Cerebellar cortex (tissue), 1 donor: ENCODE data around the gene CREB5.

ENCODE experiments used
- DNase-seq: peaks from one replicate; pipeline ENCODE4 v3.0.0-alpha.2; 2015; ENCODE audit warnings: low spot score

The CREB5 gene

DNA sequence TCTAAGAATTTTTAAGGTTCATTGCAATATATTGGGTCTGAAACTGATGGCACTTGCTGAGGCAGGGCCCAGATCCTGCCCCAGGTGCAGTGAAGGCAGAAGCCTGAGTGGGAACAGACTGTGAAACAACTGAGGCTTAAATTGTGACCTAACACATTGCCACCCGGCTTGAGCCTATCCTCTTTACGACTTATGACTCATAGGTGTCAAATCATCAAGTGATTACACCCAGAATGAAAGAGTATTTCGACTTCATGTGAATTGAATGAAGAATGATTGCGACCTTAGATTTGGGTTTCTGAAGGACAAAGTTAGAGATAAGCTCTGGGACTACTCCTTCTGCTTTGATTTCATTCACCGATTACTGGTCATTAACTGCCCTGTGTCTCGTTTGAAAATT, 200.9 kb downstream of the CREB5 start:
- DNase-seq = no peak

DNA sequence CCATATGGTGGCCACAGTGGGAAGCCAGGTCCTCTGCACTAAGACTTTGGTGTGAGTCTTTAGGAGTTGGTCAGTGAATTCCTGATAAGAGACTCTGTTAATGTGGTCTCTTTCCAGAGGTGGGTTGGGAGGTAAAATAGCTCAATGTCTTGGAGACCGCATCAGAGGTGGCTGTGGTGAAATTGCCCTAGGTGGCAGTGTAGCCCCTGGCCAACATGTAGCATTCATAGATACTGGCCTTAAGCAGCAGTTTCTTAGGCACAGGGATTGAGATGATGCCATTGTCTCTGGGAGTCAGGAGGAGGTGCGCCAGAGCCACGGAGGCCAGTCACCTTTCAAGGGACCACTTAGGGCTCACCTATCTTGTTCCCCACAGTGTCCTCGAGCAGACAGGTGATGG, 202.8 kb downstream of the CREB5 start:
- no peak for DNase-seq

DNA sequence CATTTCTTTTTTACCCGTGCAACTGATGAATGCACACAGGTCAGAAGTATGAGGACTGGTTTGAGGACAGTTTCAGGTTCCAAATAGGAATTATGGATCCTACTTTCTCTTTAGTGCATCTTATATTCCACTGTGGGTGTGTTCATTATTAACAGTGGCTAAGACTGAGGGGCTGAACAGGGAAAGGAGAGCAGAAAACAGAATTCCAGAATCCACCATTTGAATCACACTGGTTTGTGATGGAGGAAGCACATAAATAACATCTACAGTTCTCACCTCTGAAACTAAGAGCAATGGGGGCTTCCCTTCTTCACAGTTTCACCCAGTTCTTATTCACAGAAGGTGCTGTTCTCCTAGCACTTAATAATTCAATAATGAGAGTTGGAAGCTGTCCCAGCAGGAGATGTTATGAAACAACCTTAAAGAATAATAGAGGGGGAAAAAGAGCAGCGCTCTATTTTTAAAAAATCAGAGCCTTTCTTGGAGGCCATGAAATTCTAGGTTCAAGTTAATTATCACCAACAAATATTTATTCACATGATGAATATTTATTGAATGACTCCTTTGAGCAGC, 205.1 kb downstream of the CREB5 start:
- DNase-seq = no peak

DNA sequence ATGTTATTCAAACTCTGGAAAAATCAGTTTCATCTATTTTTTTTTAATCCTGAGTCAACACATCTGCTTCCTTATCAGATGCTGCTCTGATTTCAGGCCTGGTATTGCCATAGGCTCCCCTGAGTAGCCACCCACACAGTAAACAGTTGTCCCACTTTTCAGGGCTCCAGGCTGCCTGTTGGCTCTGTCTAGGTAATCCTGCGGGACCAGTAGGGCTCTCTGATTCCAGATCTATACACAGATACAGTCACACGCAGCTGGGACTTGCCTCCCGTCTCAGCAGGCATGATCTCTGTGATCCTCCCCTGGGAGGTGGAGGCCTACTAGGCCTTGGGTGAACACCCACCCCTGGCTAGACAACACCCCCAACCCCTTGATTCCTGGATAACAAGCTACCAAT, 206.1 kb downstream of the CREB5 start:
- DNase-seq = no peak

DNA sequence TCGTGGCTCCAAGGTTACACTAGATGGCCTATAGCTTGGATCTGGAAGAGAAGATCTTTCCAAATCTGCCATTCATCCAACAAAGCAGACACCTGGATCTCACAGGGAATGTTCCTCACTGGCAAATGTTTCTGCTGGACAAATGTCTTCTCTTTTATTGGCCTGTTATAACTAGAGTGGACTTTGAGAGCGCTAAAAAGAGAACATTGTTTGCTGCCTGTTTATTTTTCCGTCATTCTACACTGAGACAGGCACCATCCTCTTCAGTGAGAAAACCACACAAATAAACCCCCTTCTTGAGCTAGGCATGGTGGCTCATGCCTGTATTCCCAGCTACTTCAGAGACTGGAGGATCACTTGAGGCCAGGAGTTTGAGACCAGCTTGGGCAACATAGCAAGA, 206.9 kb downstream of the CREB5 start:
- no peak for DNase-seq

DNA sequence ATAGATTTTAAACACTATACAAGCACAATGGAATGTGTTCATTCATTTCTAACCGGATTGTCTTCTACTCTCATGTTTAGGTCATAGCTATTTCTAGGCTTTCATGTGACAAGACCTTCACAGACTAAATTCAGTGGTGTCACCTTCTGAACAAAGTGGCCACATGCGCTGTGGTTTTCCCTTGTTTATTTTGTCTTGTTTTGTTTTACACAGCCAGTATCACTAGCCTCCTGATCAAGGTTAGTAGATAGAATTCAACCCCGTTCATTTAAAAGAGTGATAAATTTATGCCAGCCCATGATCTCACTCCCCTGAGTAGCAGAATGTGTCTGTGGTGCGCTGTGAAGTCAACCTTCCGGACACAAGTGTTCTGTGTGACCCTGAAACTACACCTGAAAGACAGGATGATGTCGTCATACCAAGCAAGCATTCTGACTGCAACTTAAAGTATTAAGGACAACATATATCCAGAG, 209.1 kb downstream of the CREB5 start:
- no peak for DNase-seq

DNA sequence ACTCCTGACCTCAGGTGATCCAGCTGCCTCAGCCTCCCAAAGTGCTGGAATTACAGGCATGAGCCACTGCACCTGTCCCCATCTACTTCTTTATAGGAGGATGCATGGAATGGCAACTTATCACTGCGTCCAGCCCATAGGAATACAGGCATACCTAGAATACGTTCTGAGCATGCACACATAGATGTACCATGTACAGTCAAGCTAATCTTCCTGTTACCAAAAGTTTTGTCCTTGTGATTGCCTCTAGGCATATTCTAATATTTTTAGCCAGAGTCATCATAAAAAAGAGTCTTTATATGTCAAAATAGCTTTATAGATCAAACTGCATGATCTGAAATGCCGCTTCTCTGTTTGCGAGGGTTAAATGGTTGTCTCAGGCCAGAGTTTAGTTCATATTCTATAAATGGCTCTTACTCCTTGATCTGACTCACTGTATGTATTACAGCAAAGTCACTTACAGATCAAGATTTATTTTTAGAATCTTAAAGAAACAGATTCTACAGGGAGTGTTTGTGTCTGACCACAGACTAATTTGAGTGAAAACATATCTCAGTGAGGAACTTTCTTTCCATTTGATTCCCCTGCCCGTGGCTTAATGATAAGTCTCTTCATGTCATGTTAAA, 210.9 kb downstream of the CREB5 start:
- no peak for DNase-seq

DNA sequence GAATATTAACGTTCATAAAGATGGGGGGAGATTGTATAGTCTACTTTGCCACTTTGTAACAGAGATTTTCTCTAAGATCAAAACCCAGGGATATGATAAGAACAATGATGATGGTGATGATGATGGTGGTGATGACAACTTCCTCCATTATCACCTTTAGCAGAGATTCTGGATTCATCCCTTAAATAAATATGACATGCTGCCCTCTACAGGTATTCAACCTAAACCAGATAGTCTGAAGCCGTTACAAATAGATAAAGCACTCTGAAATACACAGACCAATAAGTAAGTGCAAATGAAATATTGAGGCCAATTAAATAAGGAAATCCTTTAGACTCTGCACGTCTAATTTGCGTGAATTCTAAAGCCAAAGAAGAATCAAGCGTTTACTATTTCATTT, 211.5 kb downstream of the CREB5 start:
- peak; percentile 40 for DNase-seq

DNA sequence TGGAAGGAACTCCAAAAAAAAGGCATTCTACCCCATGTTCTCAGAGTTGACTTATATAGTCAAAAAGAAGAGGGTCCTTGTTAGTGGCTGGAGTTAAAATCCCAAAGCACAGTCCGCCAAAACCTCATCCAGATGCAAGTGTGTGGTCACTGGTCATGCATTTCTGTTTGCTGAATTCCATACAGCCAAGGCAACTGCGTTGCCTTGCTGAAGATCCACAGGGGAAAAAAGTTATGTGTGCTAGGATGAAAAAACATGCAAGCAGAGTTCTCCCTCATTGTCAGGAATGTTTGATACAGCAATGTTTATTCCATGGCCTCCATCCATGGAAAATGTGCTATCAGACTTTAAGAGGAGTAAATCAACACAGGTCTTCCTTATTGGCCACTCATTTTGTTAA, 213.1 kb downstream of the CREB5 start:
- no peak for DNase-seq

DNA sequence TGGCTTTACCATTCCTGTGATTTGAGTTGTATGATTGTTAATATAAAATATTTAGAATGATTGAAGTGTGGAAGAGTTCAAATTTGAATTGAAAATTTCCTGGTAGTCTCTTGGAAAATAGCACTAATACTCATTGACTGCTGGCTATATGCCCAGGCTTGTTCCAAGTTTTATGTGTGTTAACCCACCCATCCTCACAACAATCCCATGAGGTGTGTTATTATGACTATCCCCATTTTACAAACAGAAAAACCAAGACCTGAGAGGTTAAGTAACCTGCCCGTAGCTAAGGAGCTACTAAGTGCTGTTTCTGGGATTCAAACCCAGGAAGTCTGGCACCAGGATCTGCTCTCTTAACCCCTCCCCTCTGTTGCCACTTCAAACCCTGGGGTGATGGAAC, 213.9 kb downstream of the CREB5 start:
- no peak for DNase-seq

DNA sequence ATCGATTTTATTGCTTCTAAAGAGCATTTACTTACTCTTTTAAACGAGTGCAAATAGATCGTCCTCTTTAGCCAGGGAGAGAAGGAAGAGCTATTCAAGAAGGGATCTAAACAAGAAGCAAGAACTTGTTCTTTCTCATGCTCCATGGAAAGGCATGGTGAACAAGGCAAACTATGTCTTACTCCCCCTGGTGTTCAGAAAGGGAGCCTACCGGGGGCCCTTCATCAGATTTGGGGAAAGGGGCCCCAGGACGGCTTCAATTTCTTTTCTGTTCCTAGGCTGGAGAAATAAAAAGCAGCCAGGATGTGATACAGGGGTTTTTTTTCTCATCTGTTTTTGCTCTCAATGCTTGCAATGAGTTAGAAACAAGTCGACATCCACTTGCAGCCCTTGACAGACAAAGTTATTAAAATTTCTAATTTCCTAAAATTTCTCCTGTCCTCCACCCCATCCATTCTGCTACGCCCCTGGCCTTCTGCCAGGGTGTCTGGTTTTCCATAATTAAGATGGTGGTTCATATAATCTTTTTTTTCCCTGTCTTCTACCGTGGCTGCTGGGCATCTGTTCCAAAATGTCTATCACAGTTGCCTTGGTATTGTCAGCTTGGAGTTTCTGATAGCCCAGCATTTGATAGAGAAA, 214.4 kb downstream of the CREB5 start:
- no peak for DNase-seq

DNA sequence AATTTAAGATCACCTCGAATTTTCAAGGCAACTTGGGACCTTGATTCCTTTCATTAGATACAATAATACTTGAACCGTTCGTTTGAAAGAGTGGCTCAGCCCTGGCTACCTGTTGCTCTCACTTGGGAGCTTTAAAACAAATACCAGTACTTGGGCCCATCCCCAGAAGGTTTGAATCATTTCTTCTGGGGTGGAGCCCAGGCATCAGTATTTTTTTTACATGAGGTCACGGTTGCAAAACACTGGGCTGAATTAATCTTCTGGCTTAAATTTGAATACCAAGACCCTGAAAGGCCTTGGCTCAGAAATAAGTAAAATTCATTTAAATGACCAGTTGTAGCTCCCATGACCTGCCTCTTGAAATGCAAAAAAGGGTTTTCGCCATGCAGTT, 214.9 kb downstream of the CREB5 start:
- no peak for DNase-seq

DNA sequence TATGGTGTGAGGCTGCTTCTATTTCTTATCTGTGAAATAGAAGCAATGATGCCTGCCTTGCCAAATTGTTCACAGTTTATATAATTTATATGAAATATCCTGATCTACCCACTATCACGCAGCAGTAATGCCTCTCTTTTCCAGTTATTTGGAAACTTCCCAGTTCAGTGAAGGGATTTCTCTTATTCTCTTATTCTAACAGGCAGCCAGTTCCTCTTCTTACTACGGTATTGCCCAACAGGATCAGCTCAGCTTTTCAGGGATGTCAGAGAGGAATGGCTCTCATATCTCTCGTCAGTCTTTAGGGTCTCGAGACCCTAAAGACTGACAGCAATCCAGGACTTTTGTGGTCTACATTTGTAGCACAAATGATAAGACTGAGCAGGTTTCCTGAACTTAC, 215.6 kb downstream of the CREB5 start:
- DNase-seq = no peak

DNA sequence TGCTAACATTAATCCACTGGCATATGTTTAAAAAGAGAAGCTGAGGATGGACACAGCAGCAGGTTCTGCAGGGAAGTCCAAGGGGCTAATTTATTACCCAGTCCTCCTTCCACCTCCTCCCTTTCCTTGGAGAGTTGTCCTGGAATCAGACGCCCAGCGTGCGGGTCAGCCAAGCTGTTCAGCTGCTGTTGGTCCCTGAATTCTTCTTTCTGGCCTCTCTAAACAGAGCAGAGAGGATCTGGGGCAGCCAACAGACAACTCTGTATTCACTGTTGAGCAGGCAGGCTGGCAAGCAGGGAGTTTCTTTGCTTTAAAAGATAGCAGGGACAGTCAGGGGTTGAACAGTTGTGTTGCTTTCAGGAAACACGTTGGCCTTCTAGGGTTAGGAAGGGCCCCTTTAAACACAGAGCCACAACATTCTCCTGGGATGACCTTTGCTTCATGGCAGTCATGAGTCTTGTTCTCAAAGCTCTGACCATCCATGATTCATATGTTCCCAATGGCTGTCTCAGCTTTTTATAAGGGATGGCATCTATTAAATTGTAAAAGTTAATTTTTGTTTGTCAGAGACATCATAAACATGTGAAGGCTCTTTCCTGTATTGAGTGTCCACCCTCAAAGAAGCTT, 217.0 kb downstream of the CREB5 start:
- DNase-seq = peak; percentile 27

DNA sequence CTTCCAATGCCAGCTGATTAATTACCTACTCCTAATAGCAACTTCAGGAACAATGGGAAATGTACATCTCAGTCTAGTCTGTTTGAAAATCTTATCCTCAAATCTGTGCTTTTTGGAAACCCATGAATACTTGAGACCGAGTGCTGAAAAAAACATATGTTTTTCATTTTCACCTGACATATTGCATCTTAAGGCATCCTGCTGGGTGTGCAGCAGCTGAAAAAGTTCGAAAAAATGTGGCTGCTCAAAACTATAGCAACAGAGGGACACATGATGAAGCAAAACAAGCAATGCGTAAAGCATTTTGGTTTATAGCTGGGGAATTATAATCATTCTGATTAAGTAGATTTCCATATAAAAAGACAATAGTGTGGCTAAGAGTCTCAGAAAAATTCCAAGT, 218.0 kb downstream of the CREB5 start:
- DNase-seq = peak; percentile 34

DNA sequence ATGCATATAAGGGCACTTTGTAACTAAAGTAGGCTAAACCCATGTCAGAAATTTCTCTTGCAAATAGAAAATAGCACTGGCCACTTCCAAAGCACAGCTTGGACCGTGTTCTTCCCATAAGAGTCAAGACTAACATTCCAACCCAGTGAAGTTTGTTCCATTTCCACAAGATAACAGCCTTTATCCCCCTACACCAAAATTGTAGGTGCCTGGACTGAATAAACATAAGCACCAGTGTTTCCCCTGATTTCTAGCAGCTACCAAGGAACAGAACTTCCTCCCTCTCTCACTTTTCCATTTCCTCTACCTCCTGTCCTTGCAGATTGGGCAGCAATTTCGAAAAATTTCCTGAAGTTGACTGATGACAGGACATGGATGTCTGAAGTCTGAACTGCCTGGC, 219.7 kb downstream of the CREB5 start:
- DNase-seq = no peak

DNA sequence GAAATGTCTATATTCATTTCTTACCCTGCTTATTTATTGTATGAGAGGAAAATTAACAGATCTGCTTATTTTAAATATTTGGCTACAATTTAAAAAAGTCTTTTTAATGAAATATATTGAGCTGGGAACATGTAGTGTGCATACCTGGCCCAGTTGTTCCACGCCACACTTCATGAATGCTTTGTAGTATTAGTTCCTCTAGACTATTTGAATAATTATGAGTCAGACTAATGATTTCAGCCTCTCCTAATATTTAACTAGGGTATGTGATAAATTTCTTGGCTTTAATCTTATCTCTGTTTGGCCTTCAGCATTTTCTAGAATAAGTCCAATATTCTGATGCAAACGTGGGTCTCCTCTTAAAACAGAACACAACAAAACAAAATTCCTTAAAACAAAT, 226.6 kb downstream of the CREB5 start:
- no peak for DNase-seq

DNA sequence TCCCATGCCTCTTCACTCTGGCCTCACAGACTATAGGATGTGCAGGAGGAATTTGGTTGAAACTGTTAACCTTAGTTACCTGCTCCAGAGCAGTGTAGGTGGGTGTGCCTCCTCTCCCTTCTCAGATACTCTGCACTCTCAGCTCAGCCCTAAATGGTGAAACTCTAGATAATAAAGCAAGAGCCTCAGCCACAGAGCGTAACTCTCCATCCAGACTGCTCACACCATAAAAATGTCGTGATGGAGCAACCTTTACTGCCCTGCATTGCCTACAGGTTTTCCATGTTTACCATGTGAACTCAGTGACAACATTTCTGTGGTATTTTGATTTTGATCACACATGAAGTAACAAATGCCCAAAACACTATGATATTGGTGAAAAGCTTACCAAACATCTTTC, 227.7 kb downstream of the CREB5 start:
- no peak for DNase-seq

DNA sequence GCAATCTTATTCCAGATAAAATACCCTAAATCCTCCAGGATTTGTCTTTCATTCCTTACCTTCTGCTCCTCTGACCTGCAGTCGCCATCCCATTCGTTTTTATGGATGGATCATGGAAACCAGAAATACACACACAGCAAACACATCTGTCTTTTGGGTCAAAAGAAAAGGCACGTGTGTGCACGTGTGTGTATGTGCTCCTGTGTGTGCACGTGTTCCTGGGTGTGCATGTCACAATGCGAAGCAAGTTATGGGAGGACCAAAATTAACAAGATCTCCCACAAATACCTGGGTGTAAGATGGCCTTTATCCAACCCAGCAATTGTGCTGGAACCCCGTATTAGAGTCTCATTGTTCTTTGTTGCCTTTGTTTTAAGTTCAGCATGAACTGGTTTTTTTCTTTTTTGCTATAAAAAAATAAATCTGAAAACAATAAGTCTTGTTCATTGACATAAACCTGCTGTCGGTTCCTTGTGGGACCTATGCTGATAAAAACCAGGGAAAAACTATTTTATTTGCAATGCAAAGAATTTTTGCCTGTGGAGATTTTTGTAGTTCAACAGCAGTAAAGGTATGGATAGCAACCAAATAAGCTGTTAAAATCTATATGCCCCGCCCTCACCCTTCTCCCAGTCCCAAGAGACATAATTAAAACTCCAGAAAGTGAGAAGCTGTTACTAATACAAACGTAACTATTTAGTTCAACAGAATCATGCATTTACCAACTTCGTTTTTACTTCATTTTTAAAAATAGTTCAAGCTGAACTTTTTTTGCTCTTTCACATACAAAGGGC, 229.6 kb downstream of the CREB5 start:
- DNase-seq = no peak

DNA sequence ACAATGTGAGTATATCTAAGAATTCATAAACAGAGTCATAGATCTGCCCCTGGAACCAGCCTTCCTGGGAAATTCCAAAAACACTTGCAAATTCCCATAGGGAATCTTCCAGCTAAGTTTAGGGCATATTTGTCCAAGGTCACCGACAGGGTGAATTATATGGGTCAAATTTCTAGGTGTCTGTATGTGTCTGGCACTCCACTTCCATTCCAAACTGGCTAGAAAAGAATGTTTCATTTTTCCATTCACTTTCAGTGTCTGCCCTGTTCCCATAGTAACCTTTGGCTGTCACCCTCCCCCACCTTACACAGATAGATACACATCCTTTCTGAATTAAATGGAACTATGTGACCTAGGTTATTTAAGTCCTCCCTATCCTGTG, 230.9 kb downstream of the CREB5 start:
- DNase-seq = no peak

DNA sequence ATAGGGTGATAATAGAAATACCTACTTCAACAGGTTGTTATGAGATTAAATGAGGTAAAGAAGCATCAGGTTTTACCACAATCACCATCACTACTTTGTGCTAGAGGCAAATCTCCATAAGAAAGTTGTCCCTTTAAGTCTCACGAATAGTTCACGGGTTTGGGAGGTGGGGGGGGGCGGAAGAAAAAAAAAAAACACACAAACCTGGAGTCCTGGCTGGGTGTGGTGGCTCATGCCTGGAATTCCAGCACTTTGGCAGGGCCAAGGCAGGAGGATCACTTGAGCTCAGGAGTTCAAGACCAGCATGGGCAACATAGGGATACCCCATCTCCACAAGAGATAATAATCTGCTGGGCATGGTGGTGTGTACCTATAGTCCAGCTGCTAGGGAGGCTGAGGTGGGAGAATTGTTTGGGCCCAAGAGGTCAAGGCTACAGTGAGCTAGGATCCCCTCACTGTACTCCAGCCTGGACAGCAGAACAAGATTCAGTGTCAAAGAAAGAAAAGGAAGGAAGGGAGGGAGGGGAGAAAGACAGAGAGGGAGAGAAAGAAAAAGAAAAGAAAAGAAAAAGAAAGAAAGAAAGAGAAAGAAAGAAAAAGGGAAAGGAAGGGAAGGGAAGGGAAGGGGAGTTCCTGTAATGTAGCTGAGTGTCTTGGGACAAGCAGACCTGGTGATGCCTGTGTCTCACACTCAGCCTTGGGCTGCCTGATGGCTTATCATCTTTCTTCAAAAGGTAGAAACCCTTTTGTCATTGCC, 231.4 kb downstream of the CREB5 start:
- no peak for DNase-seq

DNA sequence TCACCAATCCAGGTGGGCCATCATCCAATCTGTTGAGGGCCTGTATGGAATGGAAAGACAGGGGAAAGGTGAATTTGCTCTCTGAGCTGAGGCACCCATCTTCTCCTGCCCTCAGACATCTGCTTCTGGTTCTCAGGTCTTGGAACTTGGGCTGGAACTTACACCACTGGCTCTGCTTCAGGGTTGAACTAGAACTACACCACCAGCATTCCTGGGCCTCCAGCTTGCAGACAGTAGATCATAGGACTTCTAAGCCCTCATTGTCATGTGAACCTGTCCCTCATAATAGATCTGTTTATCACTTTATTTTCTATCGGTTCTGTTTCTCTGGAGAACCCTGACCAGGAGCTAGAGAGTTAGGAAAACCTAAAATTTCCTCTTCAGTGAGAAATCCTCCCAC, 233.5 kb downstream of the CREB5 start:
- DNase-seq = no peak
